Stimulated activated CD8-positive, alpha-beta memory T cell treated with anti-CD3 and anti-CD28 coated beads, Interleukin-12 subunit alpha, Interleukin-12 subunit beta, amount 100 ng/mL, for 1 hour (primary cell): ENCODE data around the gene MMP17.

Experiments used
- DNase-seq: peaks from one replicate; pipeline ENCODE4 v3.0.0-alpha.2; 2020; ENCODE audit warnings: low read depth

MMP17 gene

GRCh38 chr12:131830914-131831571 lies 2.9 kb downstream of the MMP17 start:
- DNase-seq = no peak

GRCh38 chr12:131831635-131832041 lies 3.4 kb downstream of the MMP17 start:
- no peak for DNase-seq

GRCh38 chr12:131832321-131833231 lies 4.4 kb downstream of the MMP17 start:
- no peak for DNase-seq

- no peak for DNase-seq
These were observed 5.2 kb downstream of the MMP17 start for GRCh38 chr12:131833288-131833895.

- no peak for DNase-seq
These were observed 5.9 kb downstream of the MMP17 start for GRCh38 chr12:131833896-131834641.

GRCh38 chr12:131834798-131835615 lies 6.8 kb downstream of the MMP17 start:
- DNase-seq = no peak

- no peak for DNase-seq
These were observed 7.5 kb downstream of the MMP17 start for GRCh38 chr12:131835616-131836171.

- DNase-seq = no peak
These were observed 8.0 kb downstream of the MMP17 start for GRCh38 chr12:131836193-131836592.

- no peak for DNase-seq
These were observed 8.7 kb downstream of the MMP17 start for GRCh38 chr12:131836714-131837397.

GRCh38 chr12:131840643-131841416 lies 12.6 kb downstream of the MMP17 start:
- no peak for DNase-seq

GRCh38 chr12:131841547-131841946 lies 13.4 kb downstream of the MMP17 start:
- no peak for DNase-seq

GRCh38 chr12:131842169-131842568 lies 14.0 kb downstream of the MMP17 start:
- no peak for DNase-seq

- no peak for DNase-seq
These were observed 15.3 kb downstream of the MMP17 start for GRCh38 chr12:131843527-131843926.

GRCh38 chr12:131844140-131844539 lies 15.9 kb downstream of the MMP17 start:
- DNase-seq = no peak

- DNase-seq = no peak
These were observed 16.5 kb downstream of the MMP17 start for GRCh38 chr12:131844656-131845055.

- DNase-seq = no peak
These were observed 16.9 kb downstream of the MMP17 start for GRCh38 chr12:131845121-131845520.

- no peak for DNase-seq
These were observed 19.3 kb downstream of the MMP17 start for GRCh38 chr12:131847456-131847855.

GRCh38 chr12:131848753-131849152 lies 20.6 kb downstream of the MMP17 start:
- no peak for DNase-seq

GRCh38 chr12:131849700-131850553 lies 21.7 kb downstream of the MMP17 start:
- DNase-seq = no peak
